Measurements from ENCODE around the gene RGS16.
A peak's percentile ranks its signal among the peaks of the same experiment; 100 is the strongest.

The RGS16 gene

GRCh38 chr1:182621906-182622305 is 17.7 kb upstream of the RGS16 start:
- H3K36me3 ChIP-seq (ENCODE audit: control insufficient read depth, insufficient read depth, low read length), result no peaks in the 10 kb centered on the region
- peaks cover 2% of the 10 kb centered on the region for H3K4me1 ChIP-seq (ENCODE audit: control insufficient read depth, insufficient read depth, low read length, poor library complexity, severe bottlenecking)
- H3K9me3 ChIP-seq (ENCODE audit: control insufficient read depth, low read length), result no peaks in the 10 kb centered on the region
- no peak for DNase-seq
- no peak overlapping the region for H3K27ac ChIP-seq (ENCODE audit: insufficient read depth, low read length, poor library complexity, severe bottlenecking)
- H3K27me3 ChIP-seq (replicated peaks; ENCODE audit: control insufficient read depth, insufficient read depth, low read length, poor library complexity, severe bottlenecking), result no peaks in the 10 kb centered on the region
- H3K4me3 ChIP-seq (ENCODE audit: insufficient read depth, low read depth, low read length, poor library complexity, severe bottlenecking), result no peak overlapping the region

- no peaks in the 10 kb centered on the region for H3K27me3 ChIP-seq (replicated peaks; ENCODE audit: control insufficient read depth, insufficient read depth, low read length, poor library complexity, severe bottlenecking)
- peaks cover 11% of the 10 kb centered on the region for H3K4me1 ChIP-seq (ENCODE audit: control insufficient read depth, insufficient read depth, low read length, poor library complexity, severe bottlenecking)
- H3K27ac ChIP-seq (ENCODE audit: insufficient read depth, low read length, poor library complexity, severe bottlenecking), result no peak overlapping the region
- no peaks in the 10 kb centered on the region for H3K36me3 ChIP-seq (ENCODE audit: control insufficient read depth, insufficient read depth, low read length)
- no peaks in the 10 kb centered on the region for H3K9me3 ChIP-seq (ENCODE audit: control insufficient read depth, low read length)
- no peak overlapping the region for H3K4me3 ChIP-seq (ENCODE audit: insufficient read depth, low read depth, low read length, poor library complexity, severe bottlenecking)
- DNase-seq, result no peak
Observed at GRCh38 chr1:182620924-182621585, 16.9 kb upstream of the RGS16 start.

GRCh38 chr1:182617734-182618351 is 13.7 kb upstream of the RGS16 start:
- peaks cover 28% of the 10 kb centered on the region for H3K4me1 ChIP-seq (ENCODE audit: control insufficient read depth, insufficient read depth, low read length, poor library complexity, severe bottlenecking)
- no peak for DNase-seq
- no peaks in the 10 kb centered on the region for H3K27me3 ChIP-seq (replicated peaks; ENCODE audit: control insufficient read depth, insufficient read depth, low read length, poor library complexity, severe bottlenecking)
- no peak overlapping the region for H3K4me3 ChIP-seq (ENCODE audit: insufficient read depth, low read depth, low read length, poor library complexity, severe bottlenecking)
- no peak overlapping the region for H3K27ac ChIP-seq (ENCODE audit: insufficient read depth, low read length, poor library complexity, severe bottlenecking)
- H3K36me3 ChIP-seq (ENCODE audit: control insufficient read depth, insufficient read depth, low read length), result no peaks in the 10 kb centered on the region
- no peaks in the 10 kb centered on the region for H3K9me3 ChIP-seq (ENCODE audit: control insufficient read depth, low read length)

GRCh38 chr1:182617014-182617429 is 12.8 kb upstream of the RGS16 start:
- H3K36me3 ChIP-seq (ENCODE audit: control insufficient read depth, insufficient read depth, low read length), result no peaks in the 10 kb centered on the region
- H3K27ac ChIP-seq (ENCODE audit: insufficient read depth, low read length, poor library complexity, severe bottlenecking), result no peak overlapping the region
- H3K4me3 ChIP-seq (ENCODE audit: insufficient read depth, low read depth, low read length, poor library complexity, severe bottlenecking), result no peak overlapping the region
- H3K27me3 ChIP-seq (replicated peaks; ENCODE audit: control insufficient read depth, insufficient read depth, low read length, poor library complexity, severe bottlenecking), result no peaks in the 10 kb centered on the region
- DNase-seq, result no peak
- no peaks in the 10 kb centered on the region for H3K9me3 ChIP-seq (ENCODE audit: control insufficient read depth, low read length)
- H3K4me1 ChIP-seq (ENCODE audit: control insufficient read depth, insufficient read depth, low read length, poor library complexity, severe bottlenecking), result peaks cover 28% of the 10 kb centered on the region

- no peak overlapping the region for H3K27ac ChIP-seq (ENCODE audit: insufficient read depth, low read length, poor library complexity, severe bottlenecking)
- peak overlapping the region; percentile 8 for H3K4me3 ChIP-seq (ENCODE audit: insufficient read depth, low read depth, low read length, poor library complexity, severe bottlenecking)
- no peaks in the 10 kb centered on the region for H3K36me3 ChIP-seq (ENCODE audit: control insufficient read depth, insufficient read depth, low read length)
- peaks cover 28% of the 10 kb centered on the region for H3K4me1 ChIP-seq (ENCODE audit: control insufficient read depth, insufficient read depth, low read length, poor library complexity, severe bottlenecking)
- H3K9me3 ChIP-seq (ENCODE audit: control insufficient read depth, low read length), result no peaks in the 10 kb centered on the region
- peak; percentile 80 to 91 (median 89) for DNase-seq
- H3K27me3 ChIP-seq (replicated peaks; ENCODE audit: control insufficient read depth, insufficient read depth, low read length, poor library complexity, severe bottlenecking), result no peaks in the 10 kb centered on the region
Observed at GRCh38 chr1:182616130-182617013, 12.2 kb upstream of the RGS16 start.

- H3K27ac ChIP-seq (ENCODE audit: insufficient read depth, low read length, poor library complexity, severe bottlenecking), result peak overlapping the region; percentile 44
- peak; percentile 45 to 51 (median 45) for DNase-seq
- H3K36me3 ChIP-seq (ENCODE audit: control insufficient read depth, insufficient read depth, low read length), result no peaks in the 10 kb centered on the region
- no peaks in the 10 kb centered on the region for H3K9me3 ChIP-seq (ENCODE audit: control insufficient read depth, low read length)
- peaks cover 28% of the 10 kb centered on the region for H3K4me1 ChIP-seq (ENCODE audit: control insufficient read depth, insufficient read depth, low read length, poor library complexity, severe bottlenecking)
- H3K4me3 ChIP-seq (ENCODE audit: insufficient read depth, low read depth, low read length, poor library complexity, severe bottlenecking), result peak overlapping the region; percentile 53
- H3K27me3 ChIP-seq (replicated peaks; ENCODE audit: control insufficient read depth, insufficient read depth, low read length, poor library complexity, severe bottlenecking), result no peaks in the 10 kb centered on the region
Observed at GRCh38 chr1:182615468-182616129, 11.4 kb upstream of the RGS16 start.

- peak overlapping the region; percentile 44 for H3K27ac ChIP-seq (ENCODE audit: insufficient read depth, low read length, poor library complexity, severe bottlenecking)
- peak; percentile 21 to 33 (median 27) for DNase-seq
- no peaks in the 10 kb centered on the region for H3K9me3 ChIP-seq (ENCODE audit: control insufficient read depth, low read length)
- H3K4me3 ChIP-seq (ENCODE audit: insufficient read depth, low read depth, low read length, poor library complexity, severe bottlenecking), result peak overlapping the region; percentile 53
- H3K4me1 ChIP-seq (ENCODE audit: control insufficient read depth, insufficient read depth, low read length, poor library complexity, severe bottlenecking), result peaks cover 28% of the 10 kb centered on the region
- H3K36me3 ChIP-seq (ENCODE audit: control insufficient read depth, insufficient read depth, low read length), result no peaks in the 10 kb centered on the region
- H3K27me3 ChIP-seq (replicated peaks; ENCODE audit: control insufficient read depth, insufficient read depth, low read length, poor library complexity, severe bottlenecking), result no peaks in the 10 kb centered on the region
Observed at GRCh38 chr1:182614796-182615454, 10.7 kb upstream of the RGS16 start.

- H3K4me1 ChIP-seq (ENCODE audit: control insufficient read depth, insufficient read depth, low read length, poor library complexity, severe bottlenecking), result peaks cover 24% of the 10 kb centered on the region
- H3K27ac ChIP-seq (ENCODE audit: insufficient read depth, low read length, poor library complexity, severe bottlenecking), result no peak overlapping the region
- no peaks in the 10 kb centered on the region for H3K9me3 ChIP-seq (ENCODE audit: control insufficient read depth, low read length)
- DNase-seq, result no peak
- H3K36me3 ChIP-seq (ENCODE audit: control insufficient read depth, insufficient read depth, low read length), result no peaks in the 10 kb centered on the region
- no peak overlapping the region for H3K4me3 ChIP-seq (ENCODE audit: insufficient read depth, low read depth, low read length, poor library complexity, severe bottlenecking)
- no peaks in the 10 kb centered on the region for H3K27me3 ChIP-seq (replicated peaks; ENCODE audit: control insufficient read depth, insufficient read depth, low read length, poor library complexity, severe bottlenecking)
Observed at GRCh38 chr1:182611787-182612186, 7.6 kb upstream of the RGS16 start.

- no peaks in the 10 kb centered on the region for H3K36me3 ChIP-seq (ENCODE audit: control insufficient read depth, insufficient read depth, low read length)
- DNase-seq, result no peak
- no peaks in the 10 kb centered on the region for H3K27me3 ChIP-seq (replicated peaks; ENCODE audit: control insufficient read depth, insufficient read depth, low read length, poor library complexity, severe bottlenecking)
- H3K27ac ChIP-seq (ENCODE audit: insufficient read depth, low read length, poor library complexity, severe bottlenecking), result no peak overlapping the region
- no peaks in the 10 kb centered on the region for H3K9me3 ChIP-seq (ENCODE audit: control insufficient read depth, low read length)
- no peak overlapping the region for H3K4me3 ChIP-seq (ENCODE audit: insufficient read depth, low read depth, low read length, poor library complexity, severe bottlenecking)
- peaks cover 20% of the 10 kb centered on the region for H3K4me1 ChIP-seq (ENCODE audit: control insufficient read depth, insufficient read depth, low read length, poor library complexity, severe bottlenecking)
Observed at GRCh38 chr1:182611326-182611725, 7.1 kb upstream of the RGS16 start.

Data from effector memory CD4-positive, alpha-beta T cell (primary cell).